ENCODE results near the gene HBA2. TPM values are rescaled to one million over a fixed set of nuclear protein-coding genes. Genes with fewer than 3 reads are reported as not detected.
"Not testable (repeated sequence)": the region's sequence is repeated elsewhere in the genome, so short reads cannot be mapped to it uniquely, and the experiment has no call there.

Gene HBA2
- total RNA-seq, 3 donors from 2014 or later (not counting 1 experiment from before 2014, with no cell fraction given), result 3.2 to 9.9 TPM; not detected in 1

DNA sequence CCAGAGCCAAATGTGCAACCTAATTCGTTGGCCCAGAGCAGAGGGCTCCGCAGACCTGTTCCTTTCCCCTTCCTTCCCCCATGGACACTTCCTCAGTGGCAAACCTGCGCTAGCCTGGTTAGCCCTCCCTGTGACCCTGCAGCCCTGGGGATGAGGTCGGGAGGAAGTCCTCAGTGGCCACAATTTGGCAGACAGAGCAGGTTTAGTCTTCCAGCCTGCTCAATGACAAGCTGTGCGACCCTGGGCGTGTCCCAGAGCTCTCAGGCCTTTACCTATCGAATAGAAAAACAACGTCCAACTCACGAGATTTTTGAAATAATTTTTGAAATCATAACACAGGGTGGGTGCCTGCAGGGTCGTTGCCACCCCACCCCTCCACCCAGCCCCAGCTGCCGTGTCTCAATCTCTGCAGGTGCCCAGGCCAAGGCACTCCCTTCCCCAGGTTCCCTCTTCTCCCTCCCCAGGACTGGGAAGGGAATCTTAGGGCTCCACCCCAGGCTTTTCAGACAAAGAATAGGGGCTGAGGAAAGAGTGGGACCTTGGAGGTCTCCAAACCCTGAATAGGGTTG lies 5.5 kb upstream of the HBA2 start:
- Mint-ChIP-seq H3K4me3 (peak overlapping the region; percentile 35), H3K27me3 (ENCODE audit: low read depth in 2 of 2) (peaks cover 7 to 39% of the 10 kb centered on the region in 2 donors), H3K9me3 (no peaks in the 10 kb centered on the region), H3K36me3 (no peaks in the 10 kb centered on the region), H3K27ac (no peak overlapping the region), H3K4me1 (peaks cover 0 to 11% of the 10 kb centered on the region in 2 donors)
- intact Hi-C loops (cut with micrococcal nuclease), result no loop called here
- no peak for ATAC-seq
- no peaks in the 10 kb centered on the region for H3K36me3 ChIP-seq (ENCODE audit: control insufficient read depth, insufficient read depth, low read length)
- H3K27ac ChIP-seq (ENCODE audit: low read length), result no peak overlapping the region
- H3K9me3 ChIP-seq (ENCODE audit: control insufficient read depth, insufficient read depth, low read length), result no peaks in the 10 kb centered on the region
- H3K4me3 ChIP-seq (ENCODE audit: low read length), result no peak overlapping the region
- H3K4me1 ChIP-seq (ENCODE audit: control insufficient read depth, insufficient read depth, low read length), result peaks cover 21% of the 10 kb centered on the region
- no peak for DNase-seq
- TF ChIP-seq, protein P1, sequence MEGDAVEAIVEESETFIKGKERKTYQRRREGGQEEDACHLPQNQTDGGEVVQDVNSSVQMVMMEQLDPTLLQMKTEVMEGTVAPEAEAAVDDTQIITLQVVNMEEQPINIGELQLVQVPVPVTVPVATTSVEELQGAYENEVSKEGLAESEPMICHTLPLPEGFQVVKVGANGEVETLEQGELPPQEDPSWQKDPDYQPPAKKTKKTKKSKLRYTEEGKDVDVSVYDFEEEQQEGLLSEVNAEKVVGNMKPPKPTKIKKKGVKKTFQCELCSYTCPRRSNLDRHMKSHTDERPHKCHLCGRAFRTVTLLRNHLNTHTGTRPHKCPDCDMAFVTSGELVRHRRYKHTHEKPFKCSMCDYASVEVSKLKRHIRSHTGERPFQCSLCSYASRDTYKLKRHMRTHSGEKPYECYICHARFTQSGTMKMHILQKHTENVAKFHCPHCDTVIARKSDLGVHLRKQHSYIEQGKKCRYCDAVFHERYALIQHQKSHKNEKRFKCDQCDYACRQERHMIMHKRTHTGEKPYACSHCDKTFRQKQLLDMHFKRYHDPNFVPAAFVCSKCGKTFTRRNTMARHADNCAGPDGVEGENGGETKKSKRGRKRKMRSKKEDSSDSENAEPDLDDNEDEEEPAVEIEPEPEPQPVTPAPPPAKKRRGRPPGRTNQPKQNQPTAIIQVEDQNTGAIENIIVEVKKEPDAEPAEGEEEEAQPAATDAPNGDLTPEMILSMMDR (IDR thresholded peaks at IDR 0.05), result no peak
- H3K27me3 ChIP-seq (ENCODE audit: control insufficient read depth, insufficient read depth, low read length), result peaks cover 34% of the 10 kb centered on the region
- 23% methylated on average over 11 of the region's 11 CpGs for WGBS (ENCODE audit: insufficient coverage)

DNA sequence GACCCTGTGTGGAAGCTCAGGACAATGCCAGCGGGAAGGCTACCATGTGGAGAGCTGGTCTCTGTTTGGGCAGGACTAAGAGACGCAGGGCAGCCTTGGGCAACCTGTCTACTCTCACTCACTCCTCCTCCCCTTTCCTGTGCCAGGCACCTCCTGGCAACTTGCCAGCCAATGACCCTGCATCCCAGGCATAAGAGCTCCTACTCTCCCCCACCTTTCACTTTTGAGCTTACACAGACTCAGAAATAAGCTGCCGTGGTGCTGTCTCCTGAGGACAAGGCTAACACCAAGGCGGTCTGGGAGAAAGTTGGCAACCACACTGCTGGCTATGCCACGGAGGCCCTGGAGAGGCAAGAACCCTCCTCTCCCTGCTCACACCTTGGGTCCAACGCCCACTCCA lies 4.3 kb upstream of the HBA2 start:
- intact Hi-C loops (cut with micrococcal nuclease), result no loop called here
- Histone ChIP-seq H3K4me1 (ENCODE audit: control insufficient read depth, insufficient read depth, low read length) (peaks cover 21% of the 10 kb centered on the region), H3K27ac (ENCODE audit: low read length) (no peak overlapping the region), H3K27me3 (ENCODE audit: control insufficient read depth, insufficient read depth, low read length) (peaks cover 32% of the 10 kb centered on the region), H3K9me3 (ENCODE audit: control insufficient read depth, insufficient read depth, low read length) (no peaks in the 10 kb centered on the region), H3K4me3 (ENCODE audit: low read length) (no peak overlapping the region), H3K36me3 (ENCODE audit: control insufficient read depth, insufficient read depth, low read length) (no peaks in the 10 kb centered on the region)
- H3K4me3 Mint-ChIP-seq, result no peak overlapping the region
- no peaks in the 10 kb centered on the region for H3K9me3 Mint-ChIP-seq
- TF ChIP-seq, protein P1 (IDR thresholded peaks at IDR 0.05), result no peak
- H3K4me1 Mint-ChIP-seq, result peaks cover 0 to 13% of the 10 kb centered on the region in 2 donors
- no peak overlapping the region for H3K27ac Mint-ChIP-seq
- H3K27me3 Mint-ChIP-seq (ENCODE audit: low read depth in 2 of 2), result peaks cover 7 to 41% of the 10 kb centered on the region in 2 donors
- WGBS (ENCODE audit: insufficient coverage), result 65% methylated on average over 6 of the region's 6 CpGs
- H3K36me3 Mint-ChIP-seq, result no peaks in the 10 kb centered on the region
- ATAC-seq, result no peak
- DNase-seq, result no peak

DNA sequence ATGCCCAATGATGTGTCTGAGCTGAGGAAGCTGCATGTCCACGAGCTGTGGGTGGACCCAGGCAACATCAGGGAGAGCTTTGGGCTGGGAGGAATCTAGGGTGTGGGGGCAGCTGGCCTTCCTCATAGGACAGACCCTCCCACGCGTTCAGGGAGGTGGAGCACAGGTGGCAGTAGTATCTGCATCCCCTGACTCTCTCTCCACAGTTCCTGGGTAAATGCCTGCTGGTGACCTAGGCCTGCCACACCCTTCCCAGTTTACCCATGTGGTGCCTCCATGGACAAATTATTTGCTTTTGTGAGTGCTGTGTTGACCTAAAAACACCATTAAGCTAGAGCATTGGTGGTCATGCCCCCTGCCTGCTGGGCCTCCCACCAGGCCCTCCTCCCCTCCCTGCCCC lies 3.7 kb upstream of the HBA2 start:
- Mint-ChIP-seq H3K27me3 (ENCODE audit: low read depth in 2 of 2) (peaks cover 7 to 46% of the 10 kb centered on the region in 2 donors), H3K4me1 (peaks cover 0 to 16% of the 10 kb centered on the region in 2 donors), H3K9me3 (no peaks in the 10 kb centered on the region), H3K4me3 (no peak overlapping the region), H3K27ac (no peak overlapping the region), H3K36me3 (no peaks in the 10 kb centered on the region)
- Histone ChIP-seq H3K4me3 (ENCODE audit: low read length) (no peak overlapping the region), H3K9me3 (ENCODE audit: control insufficient read depth, insufficient read depth, low read length) (no peaks in the 10 kb centered on the region), H3K36me3 (ENCODE audit: control insufficient read depth, insufficient read depth, low read length) (no peaks in the 10 kb centered on the region), H3K27me3 (ENCODE audit: control insufficient read depth, insufficient read depth, low read length) (peaks cover 32% of the 10 kb centered on the region), H3K4me1 (ENCODE audit: control insufficient read depth, insufficient read depth, low read length) (peaks cover 21% of the 10 kb centered on the region), H3K27ac (ENCODE audit: low read length) (no peak overlapping the region)
- intact Hi-C loops (cut with micrococcal nuclease), result no loop called here
- 45% methylated on average over 3 of the region's 3 CpGs for WGBS (ENCODE audit: insufficient coverage)
- TF ChIP-seq, protein P1 (IDR thresholded peaks at IDR 0.05), result no peak
- ATAC-seq (no peak), DNase-seq (no peak)

DNA sequence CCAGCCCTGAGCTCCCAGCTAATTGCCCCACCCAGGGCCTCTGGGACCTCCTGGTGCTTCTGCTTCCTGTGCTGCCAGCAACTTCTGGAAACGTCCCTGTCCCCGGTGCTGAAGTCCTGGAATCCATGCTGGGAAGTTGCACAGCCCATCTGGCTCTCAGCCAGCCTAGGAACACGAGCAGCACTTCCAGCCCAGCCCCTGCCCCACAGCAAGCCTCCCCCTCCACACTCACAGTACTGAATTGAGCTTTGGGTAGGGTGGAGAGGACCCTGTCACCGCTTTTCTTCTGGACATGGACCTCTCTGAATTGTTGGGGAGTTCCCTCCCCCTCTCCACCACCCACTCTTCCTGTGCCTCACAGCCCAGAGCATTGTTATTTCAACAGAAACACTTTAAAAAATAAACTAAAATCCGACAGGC lies 2.6 kb upstream of the HBA2 start:
- intact Hi-C loops (cut with micrococcal nuclease); ATAC-seq; H3K4me3 Mint-ChIP-seq; DNase-seq; H3K27ac ChIP-seq (ENCODE audit: low read length); H3K36me3 Mint-ChIP-seq; H3K36me3 ChIP-seq (ENCODE audit: control insufficient read depth, insufficient read depth, low read length); H3K9me3 ChIP-seq (ENCODE audit: control insufficient read depth, insufficient read depth, low read length); H3K27ac Mint-ChIP-seq; H3K9me3 Mint-ChIP-seq; H3K4me3 ChIP-seq (ENCODE audit: low read length): not testable (repeated sequence)
- 8% methylated on average over 5 of the region's 5 CpGs for WGBS (ENCODE audit: insufficient coverage)
- H3K27me3 ChIP-seq (ENCODE audit: control insufficient read depth, insufficient read depth, low read length), result peaks cover 36% of the 10 kb centered on the region
- peaks cover 20% of the 10 kb centered on the region for H3K4me1 ChIP-seq (ENCODE audit: control insufficient read depth, insufficient read depth, low read length)
- peaks cover 0 to 20% of the 10 kb centered on the region in 2 donors for H3K4me1 Mint-ChIP-seq
- H3K27me3 Mint-ChIP-seq (ENCODE audit: low read depth in 2 of 2), result peaks cover 17 to 50% of the 10 kb centered on the region in 2 donors
